Brain microvascular endothelial cell (primary cell): ENCODE data around the gene HOXB3.

Experiments
- DNase-seq: peaks from one replicate; pipeline ENCODE4 v3.0.0-alpha.2; 2020
- H3K27ac ChIP-seq: fragments of 250-450 bp; sonication (Bioruptor Pico); 2 replicates; pipeline ENCODE4 v1.5.1; 2020; ENCODE audit warnings: mild to moderate bottlenecking, moderate library complexity
- H3K27me3 ChIP-seq: fragments of 250-450 bp; sonication (Bioruptor Pico); replicated peaks from 2 replicates; pipeline ENCODE4 v1.5.1; 2020; ENCODE audit warnings: mild to moderate bottlenecking
- H3K36me3 ChIP-seq: fragments of 250-450 bp; sonication (Bioruptor Pico); replicated peaks from 2 replicates; pipeline ENCODE4 v1.5.1; 2020; ENCODE audit warnings: mild to moderate bottlenecking
- H3K4me3 ChIP-seq: 2 replicates; pipeline ENCODE4 v1.5.1; 2011; ENCODE audit warnings: low read depth, mild to moderate bottlenecking, control low read depth, low read length, moderate library complexity
- CTCF ChIP-seq: IDR thresholded peaks from 2 replicates; pipeline ENCODE4 v1.5.1; 2011; ENCODE audit warnings: low read depth, mild to moderate bottlenecking, moderate library complexity, low read length, control low read depth, inconsistent platforms; ENCODE audit errors: missing control alignments
- in situ Hi-C: cut with HindIII; loops from 2 replicates; pipeline ENCODE4 v1.10.0; 2017; ENCODE audit warnings: low sequenced_read_pairs, low pct_ligation_motif_present

HOXB3 gene

GRCh38 chr17:48612854-48613691, 23.0 kb upstream of the HOXB3 start:
- H3K27me3 ChIP-seq: peaks cover 84% of the 10 kb centered on the region
- in situ Hi-C loops: no loop called here
- DNase-seq: no peak
- H3K4me3 ChIP-seq: peak overlapping the region; percentile 27
- H3K36me3 ChIP-seq: no peaks in the 10 kb centered on the region
- H3K27ac ChIP-seq: no peak overlapping the region
- TF ChIP-seq CTCF: peak; percentile 27

GRCh38 chr17:48612456-48612853, 22.4 kb upstream of the HOXB3 start:
- peaks cover 83% of the 10 kb centered on the region for H3K27me3 ChIP-seq
- in situ Hi-C loops: no loop called here
- H3K27ac ChIP-seq: no peak overlapping the region
- no peak for DNase-seq
- H3K36me3 ChIP-seq: no peaks in the 10 kb centered on the region
- no peak for TF ChIP-seq CTCF
- peak overlapping the region; percentile 17 for H3K4me3 ChIP-seq

- Histone ChIP-seq H3K27me3 (peaks cover 84% of the 10 kb centered on the region), H3K36me3 (no peaks in the 10 kb centered on the region), H3K4me3 (peak overlapping the region; percentile 3), H3K27ac (no peak overlapping the region)
- no peak for DNase-seq
- TF ChIP-seq CTCF: no peak
- in situ Hi-C loops: no loop called here
These were observed 21.8 kb upstream of the HOXB3 start for GRCh38 chr17:48611681-48612455.

GRCh38 chr17:48611213-48611612, 21.2 kb upstream of the HOXB3 start:
- no peak overlapping the region for H3K27ac ChIP-seq
- H3K27me3 ChIP-seq: peaks cover 84% of the 10 kb centered on the region
- TF ChIP-seq CTCF: no peak
- H3K4me3 ChIP-seq: peak overlapping the region; percentile 42
- H3K36me3 ChIP-seq: no peaks in the 10 kb centered on the region
- in situ Hi-C loops: no loop called here
- DNase-seq: no peak

GRCh38 chr17:48610282-48611211, 20.5 kb upstream of the HOXB3 start, which contains the start of gene HOXB7:
TSS of gene HOXB7 (minus strand) at chr17:48611017. CDS start at chr17:48610918, 99 bp downstream.
- DNase-seq: no peak
- Histone ChIP-seq H3K4me3 (peak within 1 kb of the TSS; percentile 42), H3K27me3 (peaks cover 84% of the 10 kb centered on the region), H3K27ac (no peak within 1 kb of the TSS), H3K36me3 (no peaks in the 10 kb centered on the region)
- TF ChIP-seq CTCF: no peak
- in situ Hi-C loops: no loop called here
